Measurements from ENCODE around the gene PCSK5.
"Not testable (repeated sequence)": the region's sequence is repeated elsewhere in the genome, so short reads cannot be mapped to it uniquely, and the experiment has no call there.

The PCSK5 gene

GRCh38 chr9:76359766-76360165 lies 469.3 kb downstream of the PCSK5 start:
- Histone ChIP-seq H3K27ac (ENCODE audit: low read depth, low read length) (no peak overlapping the region), H3K4me2 (ENCODE audit: low read depth, low read length, poor library complexity, severe bottlenecking) (no peak overlapping the region)
- TF ChIP-seq EZH2phosphoT487 (conservative IDR thresholded peaks at IDR 0.05; ENCODE audit: low read length): no peak
- TF ChIP-seq, protein P1, sequence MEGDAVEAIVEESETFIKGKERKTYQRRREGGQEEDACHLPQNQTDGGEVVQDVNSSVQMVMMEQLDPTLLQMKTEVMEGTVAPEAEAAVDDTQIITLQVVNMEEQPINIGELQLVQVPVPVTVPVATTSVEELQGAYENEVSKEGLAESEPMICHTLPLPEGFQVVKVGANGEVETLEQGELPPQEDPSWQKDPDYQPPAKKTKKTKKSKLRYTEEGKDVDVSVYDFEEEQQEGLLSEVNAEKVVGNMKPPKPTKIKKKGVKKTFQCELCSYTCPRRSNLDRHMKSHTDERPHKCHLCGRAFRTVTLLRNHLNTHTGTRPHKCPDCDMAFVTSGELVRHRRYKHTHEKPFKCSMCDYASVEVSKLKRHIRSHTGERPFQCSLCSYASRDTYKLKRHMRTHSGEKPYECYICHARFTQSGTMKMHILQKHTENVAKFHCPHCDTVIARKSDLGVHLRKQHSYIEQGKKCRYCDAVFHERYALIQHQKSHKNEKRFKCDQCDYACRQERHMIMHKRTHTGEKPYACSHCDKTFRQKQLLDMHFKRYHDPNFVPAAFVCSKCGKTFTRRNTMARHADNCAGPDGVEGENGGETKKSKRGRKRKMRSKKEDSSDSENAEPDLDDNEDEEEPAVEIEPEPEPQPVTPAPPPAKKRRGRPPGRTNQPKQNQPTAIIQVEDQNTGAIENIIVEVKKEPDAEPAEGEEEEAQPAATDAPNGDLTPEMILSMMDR (IDR thresholded peaks at IDR 0.05; ENCODE audit: insufficient read depth, low read length, poor library complexity, severe bottlenecking): no peak

DNA sequence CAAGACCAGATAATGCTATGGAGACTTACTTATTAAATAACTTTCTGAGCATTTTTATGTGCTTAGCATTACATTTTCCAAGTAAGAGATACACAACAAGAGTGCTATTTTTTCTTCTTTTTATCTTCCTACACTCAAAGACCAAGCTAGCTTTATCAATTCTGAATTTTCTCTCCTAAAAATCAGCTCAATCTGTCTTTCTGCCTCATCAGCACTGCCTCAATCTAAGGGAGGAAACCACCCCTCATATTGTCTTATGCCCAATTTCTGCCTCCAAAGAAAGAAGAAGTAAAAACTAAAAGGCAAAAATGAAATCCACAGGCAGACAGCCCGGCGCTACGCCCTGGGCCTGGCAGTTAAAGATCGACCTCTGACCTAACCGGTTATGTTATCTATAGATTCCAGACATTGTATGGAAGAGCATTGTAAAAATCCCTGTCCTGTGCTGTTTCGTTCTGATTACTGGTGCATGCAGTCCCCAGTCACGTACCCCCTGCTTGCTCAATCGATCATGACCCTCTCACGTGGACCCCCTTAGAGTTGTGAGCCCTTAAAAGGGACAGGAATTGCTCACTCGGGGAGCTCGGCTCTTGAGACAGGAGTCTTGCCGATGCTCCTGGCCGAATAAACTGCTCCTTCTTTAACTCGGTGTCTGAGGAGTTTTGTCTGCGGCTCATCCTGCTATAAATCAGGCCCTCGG lies 472.0 kb downstream of the PCSK5 start:
- H3F3A ChIP-seq (ENCODE audit: insufficient read depth); H3K9me3 ChIP-seq (ENCODE audit: insufficient read depth, low read length); H4K20me1 ChIP-seq (ENCODE audit: low read depth, low read length); H3K9ac ChIP-seq (ENCODE audit: low read length); H3K4me3 ChIP-seq (ENCODE audit: insufficient read depth, low read length, poor library complexity, severe bottlenecking); H3K9me2 ChIP-seq (replicated peaks; ENCODE audit: insufficient read depth, low read length); H3K27me3 ChIP-seq (ENCODE audit: low read length); H3K4me2 ChIP-seq (ENCODE audit: low read depth, low read length, poor library complexity, severe bottlenecking); H3K36me3 ChIP-seq (ENCODE audit: low read length); H3K79me2 ChIP-seq (ENCODE audit: insufficient read depth, low read length); H3K27ac ChIP-seq (ENCODE audit: low read depth, low read length); H2AFZ ChIP-seq (ENCODE audit: low read depth, low read length, severe bottlenecking): not testable (repeated sequence)

More at GRCh38 chr9:76359766-76360165, 469.3 kb downstream of the PCSK5 start:
- Histone ChIP-seq H3F3A (ENCODE audit: insufficient read depth) (no peaks in the 10 kb centered on the region), H3K27me3 (ENCODE audit: low read length) (peaks cover 3% of the 10 kb centered on the region; the same call in 1 of the 2 replicates), H3K4me3 (ENCODE audit: insufficient read depth, low read length, poor library complexity, severe bottlenecking) (no peak overlapping the region), H3K9ac (ENCODE audit: low read length) (no peak overlapping the region), H3K9me3 (ENCODE audit: insufficient read depth, low read length) (no peaks in the 10 kb centered on the region), H2AFZ (ENCODE audit: low read depth, low read length, severe bottlenecking) (no peak overlapping the region), H4K20me1 (ENCODE audit: low read depth, low read length) (no peaks in the 10 kb centered on the region), H3K79me2 (ENCODE audit: insufficient read depth, low read length) (no peaks in the 10 kb centered on the region), H3K36me3 (ENCODE audit: low read length) (no peaks in the 10 kb centered on the region), H3K9me2 (replicated peaks; ENCODE audit: insufficient read depth, low read length) (no peaks in the 10 kb centered on the region)

GRCh38 chr9:76363032-76363395 lies 472.5 kb downstream of the PCSK5 start:
- H3K9me2 ChIP-seq (replicated peaks; ENCODE audit: insufficient read depth, low read length): no peaks in the 10 kb centered on the region
- TF ChIP-seq EZH2phosphoT487 (conservative IDR thresholded peaks at IDR 0.05; ENCODE audit: low read length): no peak
- TF ChIP-seq, protein P1 (IDR thresholded peaks at IDR 0.05; ENCODE audit: insufficient read depth, low read length, poor library complexity, severe bottlenecking): no peak
- no peak overlapping the region for H3K9ac ChIP-seq (ENCODE audit: low read length)
- peaks cover 3% of the 10 kb centered on the region; the same call in 1 of the 2 replicates for H3K27me3 ChIP-seq (ENCODE audit: low read length)
- no peaks in the 10 kb centered on the region for H3K9me3 ChIP-seq (ENCODE audit: insufficient read depth, low read length)
- H3K27ac ChIP-seq (ENCODE audit: low read depth, low read length): no peak overlapping the region
- no peak overlapping the region for H2AFZ ChIP-seq (ENCODE audit: low read depth, low read length, severe bottlenecking)
- H3K4me3 ChIP-seq (ENCODE audit: insufficient read depth, low read length, poor library complexity, severe bottlenecking): no peak overlapping the region
- H3K79me2 ChIP-seq (ENCODE audit: insufficient read depth, low read length): no peaks in the 10 kb centered on the region
- H3K36me3 ChIP-seq (ENCODE audit: low read length): no peaks in the 10 kb centered on the region
- no peaks in the 10 kb centered on the region for H3F3A ChIP-seq (ENCODE audit: insufficient read depth)
- no peaks in the 10 kb centered on the region for H4K20me1 ChIP-seq (ENCODE audit: low read depth, low read length)
- H3K4me2 ChIP-seq (ENCODE audit: low read depth, low read length, poor library complexity, severe bottlenecking): no peak overlapping the region

DNA sequence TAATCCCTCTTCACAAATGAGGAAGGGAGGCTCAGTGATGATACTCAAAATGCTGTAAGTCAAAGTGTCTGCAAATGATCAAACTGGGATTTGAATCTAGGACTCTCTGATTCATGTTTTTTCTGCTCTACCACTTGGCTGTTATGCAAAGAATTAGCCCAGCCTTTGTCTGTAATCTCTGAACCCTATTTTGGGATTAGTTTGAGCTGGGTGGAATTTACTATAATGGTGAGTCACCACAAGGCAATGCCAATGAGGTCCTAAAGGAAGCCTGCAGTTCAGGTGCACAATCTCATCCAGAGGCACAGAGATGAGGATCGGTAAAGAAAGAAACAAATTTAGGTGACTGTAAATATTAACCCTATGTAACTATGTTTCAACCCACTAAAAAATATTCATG lies 474.6 kb downstream of the PCSK5 start:
- Histone ChIP-seq H2AFZ (ENCODE audit: low read depth, low read length, severe bottlenecking) (no peak overlapping the region), H3K36me3 (ENCODE audit: low read length) (no peaks in the 10 kb centered on the region), H3K4me2 (ENCODE audit: low read depth, low read length, poor library complexity, severe bottlenecking) (no peak overlapping the region), H3K9me3 (ENCODE audit: insufficient read depth, low read length) (no peaks in the 10 kb centered on the region), H3K4me3 (ENCODE audit: insufficient read depth, low read length, poor library complexity, severe bottlenecking) (no peak overlapping the region), H3K9me2 (replicated peaks; ENCODE audit: insufficient read depth, low read length) (no peaks in the 10 kb centered on the region), H4K20me1 (ENCODE audit: low read depth, low read length) (no peaks in the 10 kb centered on the region), H3K9ac (ENCODE audit: low read length) (no peak overlapping the region), H3F3A (ENCODE audit: insufficient read depth) (no peaks in the 10 kb centered on the region), H3K79me2 (ENCODE audit: insufficient read depth, low read length) (no peaks in the 10 kb centered on the region), H3K27me3 (ENCODE audit: low read length) (no peaks in the 10 kb centered on the region), H3K27ac (ENCODE audit: low read depth, low read length) (no peak overlapping the region)
- TF ChIP-seq EZH2phosphoT487 (conservative IDR thresholded peaks at IDR 0.05; ENCODE audit: low read length): no peak
- TF ChIP-seq, protein P1 (IDR thresholded peaks at IDR 0.05; ENCODE audit: insufficient read depth, low read length, poor library complexity, severe bottlenecking): no peak
